Neural crest cell (in vitro differentiated cells): ENCODE measurements around the gene PDZD4. TPM values are rescaled to one million over a fixed set of nuclear protein-coding genes. Genes with fewer than 3 reads are reported as not detected.

ENCODE experiments used
- DNase-seq: peaks from one replicate; pipeline ENCODE4 v3.0.0; 2021; ENCODE audit warnings: low read depth, mixed read lengths, low spot score
- H3K27ac Mint-ChIP-seq: one replicate; pipeline ENCODE4 v1.8.0; 2021; ENCODE audit warnings: mild to moderate bottlenecking, mixed read lengths; ENCODE audit not compliant: unreplicated experiment
- H3K27me3 Mint-ChIP-seq: 2 replicates; pipeline ENCODE4 v1.8.0; 2021; ENCODE audit warnings: low read depth, mild to moderate bottlenecking, mixed read lengths
- H3K36me3 Mint-ChIP-seq: 2 replicates; pipeline ENCODE4 v1.8.0; 2021; ENCODE audit warnings: low read depth, mild to moderate bottlenecking, mixed read lengths
- H3K4me1 Mint-ChIP-seq: 2 replicates; pipeline ENCODE4 v1.8.0; 2021; ENCODE audit warnings: mixed read lengths
- H3K4me3 Mint-ChIP-seq: one replicate; pipeline ENCODE4 v1.8.0; 2021; ENCODE audit warnings: mild to moderate bottlenecking, mixed read lengths
- H3K9me3 Mint-ChIP-seq: 2 replicates; pipeline ENCODE4 v1.8.0; 2021; ENCODE audit warnings: mixed read lengths
- CTCF ChIP-seq: fragments of 200-600 bp; sonication (generic); conservative IDR thresholded peaks from 2 replicates; pipeline ENCODE4 v1.5.0; 2021; ENCODE audit warnings: antibody characterized with exemption, mild to moderate bottlenecking
- total RNA-seq: library from RNA; stranded (reverse); gene quantifications from 2 replicates; pipeline ENCODE4 v1.2.1, GENCODE V29; 2021

PDZD4 gene
- total RNA-seq, 1 donor from 2014 or later, result 52.5 TPM

- peaks cover 19% of the 10 kb centered on the region for H3K4me1 Mint-ChIP-seq
- no peak for DNase-seq
- peak overlapping the region; percentile 49 for H3K4me3 Mint-ChIP-seq
- no peaks in the 10 kb centered on the region for H3K9me3 Mint-ChIP-seq
- H3K27me3 Mint-ChIP-seq, result no peaks in the 10 kb centered on the region
- no peaks in the 10 kb centered on the region for H3K36me3 Mint-ChIP-seq
- no peak for TF ChIP-seq CTCF
- H3K27ac Mint-ChIP-seq, result no peak overlapping the region
Observed at GRCh38 chrX:153800177-153800722, 30.1 kb downstream of the PDZD4 start.

GRCh38 chrX:153799326-153799725, 31.0 kb downstream of the PDZD4 start:
- Mint-ChIP-seq H3K9me3 (no peaks in the 10 kb centered on the region), H3K27ac (no peak overlapping the region)

GRCh38 chrX:153797415-153798015, 32.8 kb downstream of the PDZD4 start:
- Mint-ChIP-seq H3K9me3 (no peaks in the 10 kb centered on the region), H3K36me3 (peaks cover 2% of the 10 kb centered on the region), H3K4me3 (peak overlapping the region; percentile 94), H3K27me3 (no peaks in the 10 kb centered on the region), H3K27ac (no peak overlapping the region), H3K4me1 (peaks cover 23% of the 10 kb centered on the region)
- DNase-seq, result no peak
- TF ChIP-seq CTCF, result no peak

More at GRCh38 chrX:153799326-153799725, 31.0 kb downstream of the PDZD4 start:
- TF ChIP-seq CTCF, result no peak
- no peaks in the 10 kb centered on the region for H3K36me3 Mint-ChIP-seq
- peaks cover 19% of the 10 kb centered on the region for H3K4me1 Mint-ChIP-seq
- no peaks in the 10 kb centered on the region for H3K27me3 Mint-ChIP-seq
- no peak for DNase-seq
- H3K4me3 Mint-ChIP-seq, result no peak overlapping the region

GRCh38 chrX:153794897-153795816, 35.2 kb downstream of the PDZD4 start:
- peaks cover 2% of the 10 kb centered on the region for H3K36me3 Mint-ChIP-seq
- peaks cover 15% of the 10 kb centered on the region for H3K4me1 Mint-ChIP-seq
- no peaks in the 10 kb centered on the region for H3K9me3 Mint-ChIP-seq
- TF ChIP-seq CTCF, result no peak
- peak overlapping the region; percentile 94 for H3K4me3 Mint-ChIP-seq
- no peak for DNase-seq
- no peaks in the 10 kb centered on the region for H3K27me3 Mint-ChIP-seq
- peak overlapping the region; percentile 97 for H3K27ac Mint-ChIP-seq

- Mint-ChIP-seq H3K27ac (peak within 1 kb of the TSS; percentile 97), H3K4me1 (peaks cover 15% of the 10 kb centered on the region), H3K27me3 (no peaks in the 10 kb centered on the region), H3K36me3 (peaks cover 2% of the 10 kb centered on the region), H3K4me3 (peak within 1 kb of the TSS; percentile 94), H3K9me3 (no peaks in the 10 kb centered on the region)
- DNase-seq, result peak; percentile 87
- no peak for TF ChIP-seq CTCF
Observed at GRCh38 chrX:153794018-153794896, 36.1 kb downstream of the PDZD4 start, which contains the start of the genes IDH3G and SSR4. IDH3G (minus strand) TSS chrX:153794375; CDS start chrX:153794326, 49 bp downstream. SSR4 (plus strand) TSS chrX:153794668; CDS start chrX:153794688, 20 bp downstream.
